ENCODE measurements around the gene ACAD11. TPM values are rescaled to one million over a fixed set of nuclear protein-coding genes. Genes with fewer than 3 reads are reported as not detected.
A peak's percentile ranks its signal among the peaks of the same experiment; 100 is the strongest.

ACAD11 gene
- total and polyA plus RNA-seq, 12 donors = 7.6 to 31.2 (median 22.2) TPM

DNA sequence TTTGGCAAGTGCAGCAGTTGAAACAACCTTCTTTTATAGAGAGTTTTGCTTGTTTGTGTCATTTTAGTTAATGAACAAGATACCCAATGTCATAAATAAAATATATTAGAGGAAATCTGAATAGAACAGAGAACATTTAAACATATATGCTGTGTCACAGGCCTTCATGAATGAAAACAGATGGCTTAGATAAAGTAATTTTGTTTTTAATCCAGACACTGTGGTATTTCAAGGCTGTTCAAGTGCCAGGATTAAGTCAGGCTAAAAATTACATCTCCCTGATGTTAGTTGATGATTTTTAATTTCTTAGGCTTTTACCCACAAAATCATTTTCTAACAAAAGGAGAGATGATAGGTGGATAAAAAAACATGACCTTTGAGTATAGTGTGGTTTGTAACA is 67.4 kb downstream of the ACAD11 start:
- Histone ChIP-seq H3K9me3 (no peaks in the 10 kb centered on the region), H3K4me1 (peaks cover 0 to 14% (median 0%) of the 10 kb centered on the region in 9 donors), H3K36me3 (peaks cover 0 to 52% (median 0%) of the 10 kb centered on the region in 9 donors), H3K27me3 (no peaks in the 10 kb centered on the region), H3K27ac (peak overlapping the region in 1 of 10 donors; percentile 16), H3K4me3 (no peak overlapping the region)
- TF ChIP-seq CTCF (IDR thresholded peaks at IDR 0.05) = no peak
- intact Hi-C loops (cut with DNase I) = no loop called here
- ATAC-seq = no peak
- no peak for DNase-seq

- Histone ChIP-seq H3K36me3 (peaks cover 0 to 34% (median 0%) of the 10 kb centered on the region in 9 donors), H3K4me1 (no peaks in the 10 kb centered on the region), H3K9me3 (peaks cover 0 to 3% (median 0%) of the 10 kb centered on the region in 11 donors), H3K27ac (no peak overlapping the region), H3K27me3 (no peaks in the 10 kb centered on the region), H3K4me3 (no peak overlapping the region)
- 84 to 86% methylated on average over 1 of the region's 1 CpG for WGBS, 2 donors
- DNase-seq (no peak), ATAC-seq (no peak)
- no peak for TF ChIP-seq CTCF (IDR thresholded peaks at IDR 0.05)
- intact Hi-C loops (cut with DNase I) = no loop called here
Observed at GRCh38 chr3:132587401-132587800, 72.2 kb downstream of the ACAD11 start.

GRCh38 chr3:132573797-132574211 is 85.8 kb downstream of the ACAD11 start:
- Histone ChIP-seq H3K9me3 (peaks cover 0 to 8% (median 0%) of the 10 kb centered on the region in 11 donors), H3K4me3 (no peak overlapping the region), H3K27me3 (no peaks in the 10 kb centered on the region), H3K36me3 (peaks cover 0 to 78% (median 13%) of the 10 kb centered on the region in 9 donors), H3K4me1 (peaks cover 0 to 28% (median 15%) of the 10 kb centered on the region in 9 donors), H3K27ac (peak overlapping the region in 4 of 10 donors; percentile 24 to 38 (median 34))
- no peak for DNase-seq
- no peak for TF ChIP-seq CTCF (IDR thresholded peaks at IDR 0.05)
- intact Hi-C loops (cut with DNase I) = no loop called here
- 77 to 87% methylated on average over 5 of the region's 5 CpGs for WGBS, 2 donors
- ATAC-seq = peak in 5 of 8 donors; percentile 29 to 53 (median 39)

DNA sequence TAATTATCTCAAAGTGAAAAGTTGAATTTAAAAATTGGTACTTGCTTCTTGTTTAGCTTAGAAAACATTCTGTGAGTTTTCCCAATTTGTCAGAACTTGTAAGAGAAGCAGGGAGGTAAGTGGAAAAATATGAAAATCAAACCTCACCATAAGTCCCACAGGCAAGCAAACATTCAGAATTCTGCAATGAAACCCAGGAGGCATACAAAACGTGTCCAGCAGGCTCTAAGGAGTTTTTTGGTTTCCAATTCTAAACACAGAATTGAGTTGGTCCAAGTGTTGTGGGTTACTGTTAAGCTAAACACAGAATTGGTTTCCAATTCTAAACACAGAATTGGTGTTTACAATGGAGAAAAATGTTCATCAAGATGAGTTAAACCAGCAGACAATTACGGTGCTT is 89.6 kb downstream of the ACAD11 start:
- Histone ChIP-seq H3K27ac (peak overlapping the region in 6 of 10 donors; percentile 16 to 59 (median 39)), H3K27me3 (no peaks in the 10 kb centered on the region), H3K4me3 (no peak overlapping the region), H3K36me3 (peaks cover 0 to 46% (median 8%) of the 10 kb centered on the region in 9 donors), H3K4me1 (peaks cover 0 to 15% (median 0%) of the 10 kb centered on the region in 9 donors), H3K9me3 (peaks cover 0 to 8% (median 0%) of the 10 kb centered on the region in 11 donors)
- intact Hi-C loops (cut with DNase I) = no loop called here
- DNase-seq (no peak), ATAC-seq (peak in 1 of 8 donors; percentile 27)
- TF ChIP-seq CTCF (IDR thresholded peaks at IDR 0.05) = no peak
- WGBS, 2 donors = 77 to 78% methylated on average over 2 of the region's 2 CpGs
